Measurements from ENCODE around the gene ADGRE1. TPM values are rescaled to one million over a fixed set of nuclear protein-coding genes. Genes with fewer than 3 reads are reported as not detected.

Gene ADGRE1
- total and polyA plus RNA-seq, 2 experiments from 2014 or later: not detected

DNA sequence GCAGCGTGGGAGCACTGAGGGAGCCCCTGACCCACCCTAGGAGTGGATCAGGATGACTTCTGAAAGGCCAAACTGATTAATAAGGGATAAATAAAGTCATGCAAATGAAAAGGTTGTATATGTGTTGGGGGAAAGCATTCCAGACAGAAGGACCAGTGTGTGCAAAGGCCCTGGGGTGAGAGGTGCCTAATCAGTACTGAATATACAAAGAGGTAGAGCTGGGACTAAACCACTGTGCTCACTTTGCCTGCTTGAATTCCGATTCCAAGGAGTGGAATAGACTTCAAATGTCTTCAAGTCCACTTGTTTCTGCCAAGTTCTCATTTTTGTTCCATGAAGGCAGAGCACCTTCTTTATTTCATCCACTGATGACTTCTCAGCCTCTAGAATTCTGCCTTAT, 32.6 kb upstream of the ADGRE1 start:
- in situ Hi-C loops (cut with MboI): no loop called here
- no peaks in the 10 kb centered on the region for H3K79me2 ChIP-seq (ENCODE audit: insufficient read depth)
- TF ChIP-seq EZH2 (IDR thresholded peaks at IDR 0.05; ENCODE audit: insufficient read depth, poor library complexity, severe bottlenecking) (no peak), EZH2phosphoT487 (IDR thresholded peaks at IDR 0.05; ENCODE audit: insufficient read depth, low read depth) (no peak)
- H4K20me1 ChIP-seq (ENCODE audit: insufficient read depth): no peaks in the 10 kb centered on the region
- H3K27me3 ChIP-seq (replicated peaks; ENCODE audit: insufficient read depth): no peaks in the 10 kb centered on the region
- no peak overlapping the region for H3K9ac ChIP-seq
- no peaks in the 10 kb centered on the region for H3K36me3 ChIP-seq (ENCODE audit: low read depth)
- no peaks in the 10 kb centered on the region for H3F3A ChIP-seq (ENCODE audit: insufficient read depth)
- H3K9me2 ChIP-seq (ENCODE audit: insufficient read depth): no peaks in the 10 kb centered on the region
- no peaks in the 10 kb centered on the region for H3K9me3 ChIP-seq (ENCODE audit: low read depth)
- H3K4me2 ChIP-seq (ENCODE audit: unreplicated experiment): no peak overlapping the region
- DNase-seq: no peak
- no peaks in the 10 kb centered on the region for H3K4me1 ChIP-seq (ENCODE audit: insufficient read depth)
- H2AFZ ChIP-seq: no peak overlapping the region
- H3K27ac ChIP-seq: no peak overlapping the region
- H3K4me3 ChIP-seq: no peak overlapping the region
- WGBS, 2 experiments (ENCODE audit: low coverage in 1 of 2, low lambda C conversion rate in 2 of 2, missing lambda C conversion rate in 2 of 2): 32% methylated on average over 2 of the region's 2 CpGs

DNA sequence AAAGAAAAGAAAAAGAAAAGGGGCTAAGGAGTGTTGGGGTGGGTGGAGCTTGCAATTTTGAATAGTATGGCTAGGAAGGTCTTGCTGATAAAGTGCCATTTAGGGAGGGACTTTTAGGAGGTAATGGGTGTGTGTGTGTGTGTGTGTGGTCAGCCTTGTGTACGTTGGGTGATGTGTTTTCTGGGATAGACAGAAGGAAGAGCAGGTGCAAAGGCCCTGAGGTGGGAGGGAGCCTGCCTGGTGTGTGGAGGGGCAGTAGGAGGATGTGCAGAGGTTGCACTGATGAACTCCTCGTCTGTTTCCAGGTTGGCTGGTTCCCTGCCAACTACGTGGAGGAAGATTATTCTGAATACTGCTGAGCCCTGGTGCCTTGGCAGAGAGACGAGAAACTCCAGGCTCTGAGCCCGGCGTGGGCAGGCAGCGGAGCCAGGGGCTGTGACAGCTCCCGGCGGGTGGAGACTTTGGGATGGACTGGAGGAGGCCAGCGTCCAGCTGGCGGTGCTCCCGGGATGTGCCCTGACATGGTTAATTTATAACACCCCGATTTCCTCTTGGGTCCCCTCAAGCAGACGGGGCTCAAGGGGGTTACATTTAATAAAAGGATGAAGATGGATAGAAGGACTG, 30.5 kb upstream of the ADGRE1 start:
- Histone ChIP-seq H3K9ac (no peak overlapping the region), H3K4me2 (ENCODE audit: unreplicated experiment) (no peak overlapping the region), H3K4me1 (ENCODE audit: insufficient read depth) (no peaks in the 10 kb centered on the region), H3K9me3 (ENCODE audit: low read depth) (no peaks in the 10 kb centered on the region), H3K79me2 (ENCODE audit: insufficient read depth) (no peaks in the 10 kb centered on the region), H3K4me3 (no peak overlapping the region), H3K9me2 (ENCODE audit: insufficient read depth) (no peaks in the 10 kb centered on the region), H2AFZ (no peak overlapping the region), H3K27ac (no peak overlapping the region), H3K36me3 (ENCODE audit: low read depth) (no peaks in the 10 kb centered on the region), H4K20me1 (ENCODE audit: insufficient read depth) (no peaks in the 10 kb centered on the region), H3K27me3 (replicated peaks; ENCODE audit: insufficient read depth) (no peaks in the 10 kb centered on the region), H3F3A (ENCODE audit: insufficient read depth) (no peaks in the 10 kb centered on the region)
- TF ChIP-seq EZH2phosphoT487 (IDR thresholded peaks at IDR 0.05; ENCODE audit: insufficient read depth, low read depth) (no peak), EZH2 (IDR thresholded peaks at IDR 0.05; ENCODE audit: insufficient read depth, poor library complexity, severe bottlenecking) (no peak)
- peak; percentile 15 for DNase-seq
- in situ Hi-C loops (cut with MboI): no loop called here
- 2 to 5% methylated on average over 14 of the region's 14 CpGs for WGBS, 2 experiments (ENCODE audit: low coverage in 1 of 2, low lambda C conversion rate in 2 of 2, missing lambda C conversion rate in 2 of 2)

DNA sequence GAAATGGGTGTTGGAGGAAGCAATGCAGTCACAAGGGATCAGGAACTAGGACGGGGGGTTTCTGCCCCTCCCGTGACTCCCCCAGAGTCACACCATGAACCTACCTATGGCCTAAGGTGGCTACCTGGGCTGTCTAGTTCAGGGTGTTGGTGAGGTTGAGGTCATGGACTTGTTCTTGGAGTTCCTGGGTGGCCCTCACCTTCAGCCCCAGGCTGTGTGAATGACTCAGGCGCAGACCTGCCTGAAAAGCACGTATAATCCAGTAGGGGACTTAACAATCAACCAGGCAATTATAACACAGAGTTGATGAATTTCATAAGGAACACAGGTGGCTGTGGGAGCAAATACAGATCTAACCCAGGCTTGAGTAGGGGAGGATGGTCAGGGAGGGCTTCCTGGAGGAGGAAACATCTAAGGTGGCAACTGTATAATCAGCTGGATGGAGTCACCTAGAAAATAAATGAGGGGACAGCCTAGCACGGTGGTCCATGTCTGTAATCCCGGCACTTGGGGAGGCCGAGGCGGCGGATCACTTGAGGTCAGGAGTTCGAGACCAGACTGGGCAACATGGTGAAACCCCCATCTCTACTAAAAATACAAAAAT, 25.6 kb upstream of the ADGRE1 start:
- no peaks in the 10 kb centered on the region for H3K4me1 ChIP-seq (ENCODE audit: insufficient read depth)
- TF ChIP-seq EZH2 (IDR thresholded peaks at IDR 0.05; ENCODE audit: insufficient read depth, poor library complexity, severe bottlenecking): no peak
- 68 to 71% methylated on average over 10 of the region's 10 CpGs for WGBS, 2 experiments (ENCODE audit: low coverage in 1 of 2, low lambda C conversion rate in 2 of 2, missing lambda C conversion rate in 2 of 2)
- no peaks in the 10 kb centered on the region for H3K27me3 ChIP-seq (replicated peaks; ENCODE audit: insufficient read depth)
- no peak overlapping the region for H3K4me3 ChIP-seq
- H4K20me1 ChIP-seq (ENCODE audit: insufficient read depth): no peaks in the 10 kb centered on the region
- in situ Hi-C loops (cut with MboI): loop anchor here (10.0 kb wide), 1 partner anchor 347 kb away; no protein-coding TSS in a partner anchor
- no peak overlapping the region for H2AFZ ChIP-seq
- no peaks in the 10 kb centered on the region for H3K36me3 ChIP-seq (ENCODE audit: low read depth)
- H3K4me2 ChIP-seq (ENCODE audit: unreplicated experiment): no peak overlapping the region
- no peak for DNase-seq
- H3K9me2 ChIP-seq (ENCODE audit: insufficient read depth): no peaks in the 10 kb centered on the region
- H3K9me3 ChIP-seq (ENCODE audit: low read depth): no peaks in the 10 kb centered on the region
- no peak overlapping the region for H3K9ac ChIP-seq
- H3F3A ChIP-seq (ENCODE audit: insufficient read depth): no peaks in the 10 kb centered on the region
- H3K79me2 ChIP-seq (ENCODE audit: insufficient read depth): no peaks in the 10 kb centered on the region
- H3K27ac ChIP-seq: no peak overlapping the region

DNA sequence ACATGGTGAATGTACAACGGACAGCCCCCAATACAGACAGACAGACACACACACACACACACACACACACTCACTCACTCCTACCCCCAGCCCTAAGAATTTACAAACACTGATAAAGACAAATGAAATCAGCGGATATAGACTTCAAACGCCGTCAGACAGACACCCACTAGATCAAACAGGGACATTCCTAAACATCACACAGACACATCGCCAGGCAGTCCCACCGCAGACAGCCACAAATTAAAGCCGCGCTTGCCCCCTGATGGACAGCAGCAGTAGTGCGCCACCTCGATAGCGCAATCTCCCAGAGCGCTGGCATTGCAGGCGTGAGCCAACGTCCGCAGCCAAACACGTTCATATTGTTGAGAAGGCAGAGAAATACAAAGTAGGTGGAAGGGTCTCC, 24.7 kb upstream of the ADGRE1 start:
- peak overlapping the region; percentile 25 for H3K4me2 ChIP-seq (ENCODE audit: unreplicated experiment)
- H3K4me1 ChIP-seq (ENCODE audit: insufficient read depth): no peaks in the 10 kb centered on the region
- no peak overlapping the region for H3K9ac ChIP-seq
- H3F3A ChIP-seq (ENCODE audit: insufficient read depth): no peaks in the 10 kb centered on the region
- TF ChIP-seq EZH2 (IDR thresholded peaks at IDR 0.05; ENCODE audit: insufficient read depth, poor library complexity, severe bottlenecking): no peak
- TF ChIP-seq EZH2phosphoT487 (IDR thresholded peaks at IDR 0.05; ENCODE audit: insufficient read depth, low read depth): no peak
- H3K9me2 ChIP-seq (ENCODE audit: insufficient read depth): no peaks in the 10 kb centered on the region
- H2AFZ ChIP-seq: peak overlapping the region; percentile 78
- WGBS, 2 experiments (ENCODE audit: low coverage in 1 of 2, low lambda C conversion rate in 2 of 2, missing lambda C conversion rate in 2 of 2): 2 to 3% methylated on average over 16 of the region's 16 CpGs
- peak; percentile 91 for DNase-seq
- H3K4me3 ChIP-seq: peak overlapping the region; percentile 57
- no peaks in the 10 kb centered on the region for H3K36me3 ChIP-seq (ENCODE audit: low read depth)
- no peaks in the 10 kb centered on the region for H3K9me3 ChIP-seq (ENCODE audit: low read depth)
- no peaks in the 10 kb centered on the region for H3K79me2 ChIP-seq (ENCODE audit: insufficient read depth)
- no peak overlapping the region for H3K27ac ChIP-seq
- in situ Hi-C loops (cut with MboI): loop anchor here (10.0 kb wide), 1 partner anchor 348 kb away; no protein-coding TSS in a partner anchor
- no peaks in the 10 kb centered on the region for H3K27me3 ChIP-seq (replicated peaks; ENCODE audit: insufficient read depth)
- H4K20me1 ChIP-seq (ENCODE audit: insufficient read depth): no peaks in the 10 kb centered on the region

Measured in GM23248 (cell line).